Activated B cell treated with CpG ODN at 0.5 μM for 24 hours (primary cell): ENCODE data around the gene ZHX3. TPM values are rescaled to one million over a fixed set of nuclear protein-coding genes. Genes with fewer than 3 reads are reported as not detected.

Experiments
- ATAC-seq: fragments of 200-7000 bp; cut with Tn5 transposase; one replicate; pipeline ENCODE4 v1.10.0; 2021; ENCODE audit warnings: low read depth, mild to moderate bottlenecking, moderate library complexity
- CTCF ChIA-PET: fragments of 350-600 bp; sonication (Branson Sonifier 250); formaldehyde crosslinking; loops from one replicate; lab custom pipeline; 2021; ENCODE audit warnings: antibody characterized with exemption; lab: Charles Lee
- POLR2A ChIA-PET: fragments of 350-600 bp; sonication (Branson Sonifier 250); formaldehyde crosslinking; loops from one replicate; lab custom pipeline; 2021; ENCODE audit warnings: antibody characterized with exemption; lab: Charles Lee
- DNase-seq: peaks from one replicate; pipeline ENCODE4 v3.0.0; 2022
- H3K27ac Mint-ChIP-seq: one replicate; pipeline ENCODE4 v1.8.0; 2020; ENCODE audit warnings: mixed read lengths
- H3K27me3 Mint-ChIP-seq: one replicate; pipeline ENCODE4 v1.8.0; 2021; ENCODE audit warnings: mixed read lengths
- H3K36me3 Mint-ChIP-seq: one replicate; pipeline ENCODE4 v1.8.0; 2021; ENCODE audit warnings: low read depth, mixed read lengths
- H3K4me1 Mint-ChIP-seq: one replicate; pipeline ENCODE4 v1.8.0; 2021; ENCODE audit warnings: mixed read lengths
- H3K4me3 Mint-ChIP-seq: one replicate; pipeline ENCODE4 v1.8.0; 2020; ENCODE audit warnings: mild to moderate bottlenecking, mixed read lengths
- H3K9me3 Mint-ChIP-seq: one replicate; pipeline ENCODE4 v1.8.0; 2020; ENCODE audit warnings: mixed read lengths
- CTCF ChIP-seq: fragments of 200-600 bp; IDR thresholded peaks from one replicate; pipeline ENCODE4 v1.8.0; 2022; ENCODE audit warnings: antibody characterized with exemption, mild to moderate bottlenecking
- intact Hi-C: fragments of 100-400 bp; cut with micrococcal nuclease; formaldehyde crosslinking; loops from one replicate; pipeline ENCODE4 v1.15.1; 2024
- total RNA-seq: library from RNA; stranded (reverse); gene quantifications from 2 replicates; pipeline ENCODE4 v1.2.3, GENCODE V29; 2022

The ZHX3 gene
- total RNA-seq, 1 donor from 2014 or later = 21.2 TPM

- intact Hi-C loops = no loop called here
- H3K4me3 Mint-ChIP-seq = no peak overlapping the region
- POLR2A ChIA-PET = no interaction called here
- no peaks in the 10 kb centered on the region for H3K9me3 Mint-ChIP-seq
- no peak overlapping the region for H3K27ac Mint-ChIP-seq
- CTCF ChIA-PET = interaction anchor here (1.1 to 2.5 kb wide), 4 partner anchors 10 to 116 kb away, joined by 3 to 11 read pairs (median 8); no protein-coding TSS in a partner anchor
- no peak for DNase-seq
- no peak for TF ChIP-seq CTCF
- H3K36me3 Mint-ChIP-seq = no peaks in the 10 kb centered on the region
- no peaks in the 10 kb centered on the region for H3K27me3 Mint-ChIP-seq
- no peak for ATAC-seq
- peaks cover 3% of the 10 kb centered on the region for H3K4me1 Mint-ChIP-seq
These were observed 94.4 kb downstream of the ZHX3 start for GRCh38 chr20:41223112-41223511.

- ChIA-PET POLR2A (no interaction called here), CTCF (interaction anchor here (2.5 kb wide), 1 partner anchor 11 kb away, joined by 11 read pairs; no protein-coding TSS in a partner anchor)
- Mint-ChIP-seq H3K36me3 (no peaks in the 10 kb centered on the region), H3K4me1 (peaks cover 3% of the 10 kb centered on the region), H3K27me3 (no peaks in the 10 kb centered on the region), H3K9me3 (no peaks in the 10 kb centered on the region), H3K27ac (no peak overlapping the region), H3K4me3 (no peak overlapping the region)
- DNase-seq (no peak), ATAC-seq (no peak)
- intact Hi-C loops = no loop called here
- TF ChIP-seq CTCF = no peak
These were observed 94.8 kb downstream of the ZHX3 start for GRCh38 chr20:41222703-41223102.

GRCh38 chr20:41222296-41222695 lies 95.2 kb downstream of the ZHX3 start:
- Mint-ChIP-seq H3K4me1 (peaks cover 3% of the 10 kb centered on the region), H3K27me3 (no peaks in the 10 kb centered on the region), H3K9me3 (no peaks in the 10 kb centered on the region), H3K36me3 (no peaks in the 10 kb centered on the region), H3K27ac (no peak overlapping the region), H3K4me3 (no peak overlapping the region)
- intact Hi-C loops = no loop called here
- no peak for DNase-seq
- CTCF ChIA-PET = no interaction called here
- no peak for ATAC-seq
- no peak for TF ChIP-seq CTCF
- POLR2A ChIA-PET = no interaction called here

GRCh38 chr20:41221614-41222218 lies 95.8 kb downstream of the ZHX3 start:
- ChIA-PET POLR2A (no interaction called here), CTCF (no interaction called here)
- TF ChIP-seq CTCF = no peak
- H3K27me3 Mint-ChIP-seq = no peaks in the 10 kb centered on the region
- intact Hi-C loops = no loop called here
- no peak overlapping the region for H3K4me3 Mint-ChIP-seq
- DNase-seq (no peak), ATAC-seq (no peak)
- H3K27ac Mint-ChIP-seq = no peak overlapping the region
- H3K9me3 Mint-ChIP-seq = no peaks in the 10 kb centered on the region
- peaks cover 3% of the 10 kb centered on the region for H3K4me1 Mint-ChIP-seq
- H3K36me3 Mint-ChIP-seq = no peaks in the 10 kb centered on the region

GRCh38 chr20:41219824-41220223 lies 97.7 kb downstream of the ZHX3 start:
- intact Hi-C loops = no loop called here
- DNase-seq (no peak), ATAC-seq (no peak)
- H3K27me3 Mint-ChIP-seq = no peaks in the 10 kb centered on the region
- H3K27ac Mint-ChIP-seq = no peak overlapping the region
- H3K4me1 Mint-ChIP-seq = peaks cover 3% of the 10 kb centered on the region
- no peak overlapping the region for H3K4me3 Mint-ChIP-seq
- no peaks in the 10 kb centered on the region for H3K9me3 Mint-ChIP-seq
- ChIA-PET POLR2A (no interaction called here), CTCF (interaction anchor here (0.7 kb wide), 1 partner anchor 47 kb away, joined by 3 read pairs; no protein-coding TSS in a partner anchor)
- no peaks in the 10 kb centered on the region for H3K36me3 Mint-ChIP-seq
- no peak for TF ChIP-seq CTCF
